AML-193 (cell line): ENCODE results near the gene GRM4.

ENCODE experiments used
- DNase-seq, 2 experiments: peaks; one replicate each; lab custom pipeline; 2025; lab: John Stamatoyannopoulos, UW

GRM4 gene

GRCh38 chr6:34041385-34041784 lies 104.5 kb downstream of the GRM4 start:
- DNase-seq = no peak

GRCh38 chr6:34039943-34040342 lies 105.9 kb downstream of the GRM4 start:
- no peak for DNase-seq

- no peak for DNase-seq
Observed at GRCh38 chr6:34037151-34037550, 108.7 kb downstream of the GRM4 start.

- DNase-seq = no peak
Observed at GRCh38 chr6:34036357-34037069, 109.4 kb downstream of the GRM4 start.

GRCh38 chr6:34035704-34036356 lies 110.1 kb downstream of the GRM4 start:
- DNase-seq = no peak

- DNase-seq = no peak
Observed at GRCh38 chr6:34035161-34035560, 110.7 kb downstream of the GRM4 start.

- no peak for DNase-seq
Observed at GRCh38 chr6:34032856-34033255, 113.0 kb downstream of the GRM4 start.

GRCh38 chr6:34031625-34032383 lies 114.1 kb downstream of the GRM4 start:
- no peak for DNase-seq

- DNase-seq = no peak
Observed at GRCh38 chr6:34030831-34031624, 114.9 kb downstream of the GRM4 start.

GRCh38 chr6:34029489-34030280 lies 116.2 kb downstream of the GRM4 start:
- no peak for DNase-seq

GRCh38 chr6:34028691-34029360 lies 117.1 kb downstream of the GRM4 start:
- DNase-seq = no peak

- DNase-seq = no peak
Observed at GRCh38 chr6:34027939-34028441, 117.9 kb downstream of the GRM4 start.

GRCh38 chr6:34027445-34027936 lies 118.4 kb downstream of the GRM4 start:
- DNase-seq = peak; percentile 11 to 36

GRCh38 chr6:34025861-34026260 lies 120.0 kb downstream of the GRM4 start:
- no peak for DNase-seq

GRCh38 chr6:34025112-34025807 lies 120.6 kb downstream of the GRM4 start:
- DNase-seq = no peak

GRCh38 chr6:34022873-34023255 lies 123.0 kb downstream of the GRM4 start:
- DNase-seq = no peak

GRCh38 chr6:34022250-34022872 lies 123.5 kb downstream of the GRM4 start:
- no peak for DNase-seq

- no peak for DNase-seq
Observed at GRCh38 chr6:34021554-34022190, 124.2 kb downstream of the GRM4 start.
